Measurements from ENCODE around the gene PHKA2.

DNA sequence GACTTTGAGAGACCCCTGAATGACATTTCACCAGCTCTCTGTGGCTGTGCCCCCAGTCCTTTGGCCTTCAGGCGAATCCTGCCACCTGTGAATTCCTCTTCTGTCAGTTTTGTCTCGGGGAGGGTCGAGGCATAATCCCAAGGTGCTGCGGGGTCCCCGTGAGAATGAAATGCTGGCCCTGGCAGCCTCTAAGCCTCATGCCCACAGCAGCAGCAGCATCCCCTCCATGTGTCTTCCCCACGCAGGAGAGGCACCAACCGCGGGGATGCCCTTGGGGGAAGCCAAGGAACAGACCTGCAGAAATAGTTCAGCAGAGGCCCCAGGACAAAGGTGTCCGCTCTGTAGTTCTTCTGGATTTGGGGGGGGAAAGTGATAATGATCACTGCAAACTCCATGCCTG, 104.8 kb downstream of the PHKA2 start:
- TF ChIP-seq TBL1XR1 (IDR thresholded peaks at IDR 0.05; ENCODE audit: low read depth, low read length), result no peak
- TF ChIP-seq ZNF207 (IDR thresholded peaks at IDR 0.05; ENCODE audit: borderline replicate concordance), result no peak

Measured in GM12878 (cell line).